Posterior vena cava (tissue), 2 donors: Measurements from ENCODE around the gene TBC1D9B. TPM values are rescaled to one million over a fixed set of nuclear protein-coding genes. Genes with fewer than 3 reads are reported as not detected.

Experiments
- DNase-seq: peaks from one replicate; pipeline ENCODE4 v3.0.0-alpha.2; 2020; ENCODE audit warnings: low spot score
- intact Hi-C, 2 donors: fragments of 100-400 bp; cut with DNase I; formaldehyde crosslinking; loops; one replicate each; pipeline versions ENCODE4 v1.14.1 to v1.14.2; 2022 to 2023
- total RNA-seq, 2 donors: library from RNA; stranded (reverse); fragmentation: NEBNext Ultra II Directional; extraction: Animal tissue kit (Norgen Biotek cat#: 25700); gene quantifications; one replicate each; pipeline ENCODE4 v1.2.1, GENCODE V29; 2021
- donor health status: DM: yes; HTN: yes; CAD: no.
- donor health status: DM: yes; HTN: yes; CAD: no.

Gene TBC1D9B
- total RNA-seq, 2 donors from 2014 or later = 85.0 to 90.5 TPM

- intact Hi-C loops = no loop called here
- DNase-seq = no peak
Observed at GRCh38 chr5:179817470-179817840, 90.2 kb downstream of the TBC1D9B start.

GRCh38 chr5:179816796-179817469 lies 90.8 kb downstream of the TBC1D9B start:
- intact Hi-C loops = no loop called here
- DNase-seq = no peak

GRCh38 chr5:179816401-179816795 lies 91.3 kb downstream of the TBC1D9B start:
- intact Hi-C loops = no loop called here
- DNase-seq = no peak

- no peak for DNase-seq
- intact Hi-C loops = no loop called here
Observed at GRCh38 chr5:179815491-179816249, 92.0 kb downstream of the TBC1D9B start.

- intact Hi-C loops = no loop called here
- no peak for DNase-seq
Observed at GRCh38 chr5:179814090-179814489, 93.6 kb downstream of the TBC1D9B start.

- intact Hi-C loops = no loop called here
- DNase-seq = no peak
Observed at GRCh38 chr5:179812997-179813607, 94.6 kb downstream of the TBC1D9B start.

- intact Hi-C loops = no loop called here
- peak; percentile 59 for DNase-seq
Observed at GRCh38 chr5:179812135-179812825, 95.4 kb downstream of the TBC1D9B start.

Other genes with a start within 250 kb of the TBC1D9B start
- gene CBY3, start 226.9 kb downstream of the TBC1D9B start, total RNA-seq = not detected
- gene CANX, start 208.9 kb downstream of the TBC1D9B start, total RNA-seq = 100 to 1,000 TPM; 525 to 591 TPM
- gene MAML1, start 175.1 kb downstream of the TBC1D9B start, total RNA-seq = 10 to 100 TPM; 22.0 to 22.5 TPM
- 10 to 100 TPM; 19.7 to 20.3 TPM for gene LTC4S, start 113.9 kb downstream of the TBC1D9B start, total RNA-seq
- 10 to 100 TPM; 54.6 to 62.8 TPM for gene MGAT4B, start 101.0 kb downstream of the TBC1D9B start, total RNA-seq
- gene SQSTM1, start 87.0 kb downstream of the TBC1D9B start, total RNA-seq = 100 to 1,000 TPM; 245 to 333 TPM
- 10 to 100 TPM; 17.3 to 20.1 TPM for gene MRNIP, start 49.1 kb downstream of the TBC1D9B start, total RNA-seq
- 10 to 100 TPM; 66.6 to 80.3 TPM for gene RNF130, start 163.9 kb upstream of the TBC1D9B start, total RNA-seq